Lung microvascular endothelial cell (primary cell): ENCODE data around the gene TBX20. TPM values are rescaled to one million over a fixed set of nuclear protein-coding genes. Genes with fewer than 3 reads are reported as not detected.
"Not testable (repeated sequence)": the region's sequence is repeated elsewhere in the genome, so short reads cannot be mapped to it uniquely, and the experiment has no call there.

ENCODE experiments used
- DNase-seq, 2 donors: peaks; one replicate each; pipeline versions ENCODE4 v3.0.0 to v3.0.0-alpha.2; 2010; ENCODE audit warnings: low read depth in 2 of 2
- total RNA-seq: library from RNA; depleted of rRNA; stranded (reverse); fragments of >200 nt; gene quantifications from 2 replicates; pipeline ENCODE4 v1.2.1, GENCODE V29; 2014

The TBX20 gene
- total RNA-seq, 1 donor from 2014 or later = not detected

GRCh38 chr7:35161059-35161740, 92.7 kb downstream of the TBX20 start:
- not testable (repeated sequence) for DNase-seq

Other genes with a start within 250 kb of the TBX20 start
- gene DPY19L1, start 216.6 kb downstream of the TBX20 start, total RNA-seq = 50.8 and 55.0 TPM in 2 replicates